ENCODE measurements around the gene KDSR.

Gene KDSR

GRCh38 chr18:63379639-63379962 is 12.6 kb upstream of the KDSR start:
- peak; percentile 13 for DNase-seq (ENCODE audit: low read depth)
- no peak for TF ChIP-seq CTCF (IDR thresholded peaks at IDR 0.05; ENCODE audit: low read length, missing control alignments)
- H3K4me3 ChIP-seq (replicated peaks; ENCODE audit: low read depth, low read length): no peak overlapping the region

- H3K4me3 ChIP-seq (replicated peaks; ENCODE audit: low read depth, low read length): peak overlapping the region; percentile 2
- peak; percentile 20 for DNase-seq (ENCODE audit: low read depth)
- no peak for TF ChIP-seq CTCF (IDR thresholded peaks at IDR 0.05; ENCODE audit: low read length, missing control alignments)
These were observed 12.1 kb upstream of the KDSR start for GRCh38 chr18:63378919-63379638.

- no peak for DNase-seq (ENCODE audit: low read depth)
- TF ChIP-seq CTCF (IDR thresholded peaks at IDR 0.05; ENCODE audit: low read length, missing control alignments): no peak
- no peak overlapping the region for H3K4me3 ChIP-seq (replicated peaks; ENCODE audit: low read depth, low read length)
These were observed 10.4 kb upstream of the KDSR start for GRCh38 chr18:63377275-63377980.

DNA sequence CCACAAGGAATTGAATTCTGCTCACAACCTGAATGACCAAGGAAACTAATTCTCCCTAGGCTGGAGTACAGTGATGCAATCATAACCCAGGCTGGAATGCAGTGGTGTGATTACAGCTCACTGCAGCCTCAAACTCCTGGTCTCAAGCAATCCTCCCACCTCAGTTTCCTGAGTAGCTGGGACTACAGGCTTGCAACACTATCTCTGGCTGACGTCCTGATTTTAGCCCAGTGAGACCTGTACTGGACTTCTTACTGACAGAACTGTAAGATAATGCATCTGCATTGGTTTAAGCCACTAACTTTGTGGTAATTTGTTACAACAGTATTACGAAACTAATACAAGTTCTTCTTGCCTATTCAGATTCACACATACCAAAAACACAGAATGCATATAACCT is 9.5 kb upstream of the KDSR start:
- peak; percentile 93 for DNase-seq (ENCODE audit: low read depth)
- H3K4me3 ChIP-seq (replicated peaks; ENCODE audit: low read depth, low read length): no peak overlapping the region
- no peak for TF ChIP-seq CTCF (IDR thresholded peaks at IDR 0.05; ENCODE audit: low read length, missing control alignments)

DNA sequence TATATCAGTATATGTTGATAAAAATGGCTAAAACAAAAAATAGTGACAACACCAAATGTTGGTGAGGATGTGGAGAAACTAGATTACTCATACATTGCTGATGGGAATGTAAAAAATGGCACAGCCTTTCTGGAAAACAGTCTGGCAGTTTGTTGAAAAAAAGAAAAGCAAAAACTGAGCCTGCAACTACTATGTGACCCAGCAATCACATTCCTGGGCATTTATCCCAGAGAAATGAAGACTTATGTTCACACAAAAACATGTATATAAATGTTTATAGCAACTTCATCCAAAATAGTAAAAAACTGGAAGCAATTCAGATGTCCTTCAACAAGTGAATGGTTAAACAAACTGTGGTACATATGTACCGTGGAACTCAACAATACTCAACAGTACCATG is 7.5 kb upstream of the KDSR start:
- peak; percentile 23 for DNase-seq (ENCODE audit: low read depth)
- no peak for TF ChIP-seq CTCF (IDR thresholded peaks at IDR 0.05; ENCODE audit: low read length, missing control alignments)
- no peak overlapping the region for H3K4me3 ChIP-seq (replicated peaks; ENCODE audit: low read depth, low read length)

- TF ChIP-seq CTCF (IDR thresholded peaks at IDR 0.05; ENCODE audit: low read length, missing control alignments): no peak
- H3K4me3 ChIP-seq (replicated peaks; ENCODE audit: low read depth, low read length): no peak overlapping the region
These were observed 6.2 kb upstream of the KDSR start for GRCh38 chr18:63373161-63373560.

GRCh38 chr18:63368611-63369010 is 1.6 kb upstream of the KDSR start:
- no peak overlapping the region for H3K4me3 ChIP-seq (replicated peaks; ENCODE audit: low read depth, low read length)
- DNase-seq (ENCODE audit: low read depth): peak; percentile 19
- no peak for TF ChIP-seq CTCF (IDR thresholded peaks at IDR 0.05; ENCODE audit: low read length, missing control alignments)

More at GRCh38 chr18:63373161-63373560, 6.2 kb upstream of the KDSR start:
- DNase-seq (ENCODE audit: low read depth): no peak
